ENCODE data around the gene MAN1C1.

GRCh38 chr1:25634066-25634465 is 17.5 kb downstream of the MAN1C1 start:
- TF ChIP-seq, protein P1, sequence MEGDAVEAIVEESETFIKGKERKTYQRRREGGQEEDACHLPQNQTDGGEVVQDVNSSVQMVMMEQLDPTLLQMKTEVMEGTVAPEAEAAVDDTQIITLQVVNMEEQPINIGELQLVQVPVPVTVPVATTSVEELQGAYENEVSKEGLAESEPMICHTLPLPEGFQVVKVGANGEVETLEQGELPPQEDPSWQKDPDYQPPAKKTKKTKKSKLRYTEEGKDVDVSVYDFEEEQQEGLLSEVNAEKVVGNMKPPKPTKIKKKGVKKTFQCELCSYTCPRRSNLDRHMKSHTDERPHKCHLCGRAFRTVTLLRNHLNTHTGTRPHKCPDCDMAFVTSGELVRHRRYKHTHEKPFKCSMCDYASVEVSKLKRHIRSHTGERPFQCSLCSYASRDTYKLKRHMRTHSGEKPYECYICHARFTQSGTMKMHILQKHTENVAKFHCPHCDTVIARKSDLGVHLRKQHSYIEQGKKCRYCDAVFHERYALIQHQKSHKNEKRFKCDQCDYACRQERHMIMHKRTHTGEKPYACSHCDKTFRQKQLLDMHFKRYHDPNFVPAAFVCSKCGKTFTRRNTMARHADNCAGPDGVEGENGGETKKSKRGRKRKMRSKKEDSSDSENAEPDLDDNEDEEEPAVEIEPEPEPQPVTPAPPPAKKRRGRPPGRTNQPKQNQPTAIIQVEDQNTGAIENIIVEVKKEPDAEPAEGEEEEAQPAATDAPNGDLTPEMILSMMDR (conservative IDR thresholded peaks at IDR 0.05), result no peak
- TF ChIP-seq ZFX (IDR thresholded peaks at IDR 0.05), result no peak

Data from C4-2B (cell line).